SJSA1 (cell line): ENCODE data around the gene FAM227A. TPM values are rescaled to one million over a fixed set of nuclear protein-coding genes. Genes with fewer than 3 reads are reported as not detected.

ENCODE experiments used
- DNase-seq, 2 experiments: peaks; one replicate each; pipeline ENCODE4 v3.0.0-alpha.2; 2015 to 2020; ENCODE audit warnings: low spot score in 2 of 2, low read depth in 1 of 2
- H3K27ac ChIP-seq: fragments of 250-450 bp; sonication (Bioruptor Pico); 2 replicates; pipeline ENCODE4 v1.5.1; 2020; ENCODE audit warnings: mild to moderate bottlenecking, moderate library complexity
- H3K27me3 ChIP-seq: fragments of 250-450 bp; sonication (Bioruptor Pico); replicated peaks from 2 replicates; pipeline ENCODE4 v1.5.1; 2020; ENCODE audit warnings: mild to moderate bottlenecking, moderate library complexity
- H3K36me3 ChIP-seq: fragments of 250-450 bp; sonication (Bioruptor Pico); 2 replicates; pipeline ENCODE4 v1.5.1; 2020; ENCODE audit warnings: mild to moderate bottlenecking
- H3K4me1 ChIP-seq: fragments of 250-450 bp; sonication (Bioruptor Pico); replicated peaks from 2 replicates; pipeline ENCODE4 v1.6.1; 2021; ENCODE audit warnings: mild to moderate bottlenecking
- H3K4me3 ChIP-seq: fragments of 250-450 bp; sonication (Bioruptor Pico); 2 replicates; pipeline ENCODE4 v1.5.1; 2020; ENCODE audit warnings: mild to moderate bottlenecking
- H3K9me3 ChIP-seq: fragments of 250-450 bp; sonication (Bioruptor Pico); replicated peaks from 2 replicates; pipeline ENCODE4 v1.5.1; 2020; ENCODE audit warnings: mild to moderate bottlenecking
- total RNA-seq: library from RNA; depleted of rRNA; stranded (reverse); fragments of >200 nt; shearing (Covaris generic); gene quantifications from 2 replicates; pipeline ENCODE4 v1.2.3, GENCODE V29; 2014; rRNA removed

FAM227A gene
- total RNA-seq, 1 experiment from 2014 or later = 0.42 TPM

DNA sequence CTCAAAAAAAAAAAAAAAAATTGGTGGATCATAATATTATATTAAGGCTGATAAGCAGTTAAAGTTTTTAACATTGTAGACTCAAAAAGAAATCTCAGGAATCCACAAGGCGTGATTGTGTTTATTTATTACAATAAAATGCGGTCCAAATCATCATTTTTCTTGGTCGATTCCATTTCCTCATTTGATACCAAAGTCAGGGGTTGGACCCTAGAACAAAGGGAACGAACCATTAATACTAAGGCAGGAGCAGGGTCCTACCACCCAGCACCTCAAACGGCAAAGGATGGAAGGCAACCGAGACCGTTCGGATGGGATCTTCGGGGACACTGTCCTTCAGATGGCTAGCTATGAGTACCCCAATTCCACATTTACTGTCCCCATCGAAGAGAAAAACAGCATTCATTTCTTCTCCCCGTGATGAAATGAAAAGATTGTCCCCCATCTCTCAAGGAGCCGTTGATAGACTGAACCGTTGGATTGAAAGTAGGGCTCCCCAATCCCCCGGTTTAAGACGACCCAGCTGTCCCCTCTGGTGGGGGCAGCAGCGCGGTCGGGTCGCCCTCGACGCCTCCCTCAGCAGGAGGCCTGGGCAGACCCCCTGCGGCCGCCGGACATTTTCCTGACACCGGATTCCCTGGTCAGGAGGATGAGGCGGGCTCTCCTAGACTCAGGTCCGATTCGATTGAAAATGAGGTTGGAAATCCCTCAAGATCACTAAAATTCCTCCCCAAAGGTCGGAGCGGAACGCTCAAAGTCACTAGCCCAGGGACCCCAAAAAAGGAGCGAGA lies 86.8 kb downstream of the FAM227A start:
- Histone ChIP-seq H3K4me3 (no peak overlapping the region), H3K27me3 (no peaks in the 10 kb centered on the region), H3K4me1 (peaks cover 13% of the 10 kb centered on the region), H3K36me3 (no peaks in the 10 kb centered on the region), H3K27ac (no peak overlapping the region), H3K9me3 (no peaks in the 10 kb centered on the region)
- DNase-seq = no peak

GRCh38 chr22:38567531-38568285 lies 88.5 kb downstream of the FAM227A start:
- no peak for DNase-seq
- no peak overlapping the region for H3K27ac ChIP-seq
- no peaks in the 10 kb centered on the region for H3K36me3 ChIP-seq
- H3K9me3 ChIP-seq = no peaks in the 10 kb centered on the region
- no peak overlapping the region for H3K4me3 ChIP-seq
- peaks cover 13% of the 10 kb centered on the region for H3K4me1 ChIP-seq
- no peaks in the 10 kb centered on the region for H3K27me3 ChIP-seq

DNA sequence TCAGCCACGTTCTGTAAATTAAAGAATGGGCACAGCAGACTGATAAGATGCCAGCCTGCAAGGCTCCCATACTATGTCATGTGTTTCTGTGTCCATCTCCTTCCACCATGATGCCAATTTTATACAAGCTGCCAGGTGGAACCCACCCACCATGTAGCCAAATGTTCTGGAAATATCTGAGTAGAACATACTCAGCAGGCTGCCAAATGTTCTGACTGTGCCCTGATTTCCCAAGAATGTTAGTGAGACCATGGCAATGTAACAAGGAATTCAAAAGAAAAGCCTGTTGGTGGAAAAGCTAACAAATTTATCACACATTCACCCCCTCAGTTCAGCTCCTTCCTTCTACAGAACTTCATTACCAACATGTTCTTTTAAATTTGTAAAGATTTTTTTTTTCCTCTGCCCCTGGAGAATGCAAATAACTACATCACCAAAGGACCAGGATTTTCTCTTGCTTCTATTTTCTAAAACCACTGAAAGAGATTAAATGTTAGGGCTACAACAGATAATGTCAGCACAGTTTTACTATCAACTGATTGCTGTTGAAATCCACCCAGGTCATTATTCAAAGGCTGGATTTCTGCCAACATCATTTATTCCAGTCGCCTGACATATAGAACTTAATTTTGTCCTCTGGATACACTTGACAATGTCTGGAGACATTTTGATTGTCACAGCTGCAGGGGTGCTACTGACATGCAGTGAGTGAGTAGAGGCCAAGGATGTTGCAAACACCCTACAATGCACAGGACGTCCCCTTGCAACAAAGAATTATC lies 89.3 kb downstream of the FAM227A start:
- Histone ChIP-seq H3K4me3 (no peak overlapping the region), H3K27ac (no peak overlapping the region)
- DNase-seq = no peak

GRCh38 chr22:38565441-38565840 lies 90.8 kb downstream of the FAM227A start:
- no peak for DNase-seq
- Histone ChIP-seq H3K9me3 (no peaks in the 10 kb centered on the region), H3K36me3 (no peaks in the 10 kb centered on the region), H3K4me1 (peaks cover 4% of the 10 kb centered on the region), H3K27me3 (peaks cover 4% of the 10 kb centered on the region), H3K27ac (no peak overlapping the region), H3K4me3 (no peak overlapping the region)

More for the DNA sequence above, 89.3 kb downstream of the FAM227A start:
- Histone ChIP-seq H3K36me3 (no peaks in the 10 kb centered on the region), H3K27me3 (no peaks in the 10 kb centered on the region), H3K4me1 (peaks cover 13% of the 10 kb centered on the region), H3K9me3 (no peaks in the 10 kb centered on the region)

DNA sequence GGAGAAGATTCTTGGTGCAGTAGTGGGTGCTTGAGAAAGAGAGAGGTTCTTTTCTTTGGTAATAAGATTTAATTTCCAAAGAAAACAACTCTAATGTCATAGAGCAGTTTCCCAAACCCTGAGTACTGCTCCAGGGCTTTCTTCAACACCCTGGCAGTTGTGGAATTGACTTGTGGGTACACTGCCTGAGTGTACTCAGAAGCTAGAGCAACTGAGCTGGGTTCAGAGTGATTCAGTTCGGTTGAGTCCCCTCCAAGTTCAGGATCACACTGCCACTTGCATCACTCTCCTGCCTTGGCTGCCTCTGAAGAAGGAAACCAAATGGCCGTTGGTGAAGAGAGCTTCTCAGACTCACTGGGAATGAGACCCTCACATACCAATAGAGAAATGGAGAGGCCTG lies 91.5 kb downstream of the FAM227A start:
- no peak for DNase-seq
- Histone ChIP-seq H3K36me3 (no peaks in the 10 kb centered on the region), H3K4me1 (0 out of 2 replicates have a peak, but pooled peaks cover under 1% of the 10 kb centered on the region), H3K4me3 (no peak overlapping the region), H3K27me3 (peaks cover 4% of the 10 kb centered on the region), H3K27ac (no peak overlapping the region), H3K9me3 (no peaks in the 10 kb centered on the region)

DNA sequence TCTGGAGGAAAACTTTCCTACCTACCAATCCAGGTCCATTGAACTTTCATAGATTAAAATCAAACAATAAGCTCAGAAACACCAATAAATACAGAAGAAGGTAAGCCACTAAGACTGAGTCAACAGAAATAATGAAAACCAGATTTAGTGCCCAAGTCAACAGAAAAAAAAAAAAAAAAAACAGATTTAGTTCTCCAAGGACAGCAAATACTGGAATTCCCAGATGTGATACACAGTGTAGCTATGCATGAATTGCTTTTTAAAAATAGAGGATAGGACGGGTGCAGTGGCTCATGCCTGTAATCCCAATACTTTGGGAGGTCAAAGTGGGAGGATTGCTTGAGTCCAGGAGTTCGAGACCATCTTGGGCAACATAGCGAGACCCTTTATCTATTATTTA lies 101.9 kb downstream of the FAM227A start:
- no peaks in the 10 kb centered on the region for H3K4me1 ChIP-seq
- no peaks in the 10 kb centered on the region for H3K9me3 ChIP-seq
- no peak overlapping the region for H3K4me3 ChIP-seq
- no peak overlapping the region for H3K27ac ChIP-seq
- DNase-seq = no peak
- H3K36me3 ChIP-seq = no peaks in the 10 kb centered on the region
- H3K27me3 ChIP-seq = 0 out of 2 replicates have a peak, but pooled peaks cover 3% of the 10 kb centered on the region

GRCh38 chr22:38549101-38549894 lies 106.9 kb downstream of the FAM227A start:
- no peaks in the 10 kb centered on the region for H3K4me1 ChIP-seq
- no peaks in the 10 kb centered on the region for H3K36me3 ChIP-seq
- H3K9me3 ChIP-seq = no peaks in the 10 kb centered on the region
- no peak for DNase-seq
- no peaks in the 10 kb centered on the region for H3K27me3 ChIP-seq
- no peak overlapping the region for H3K4me3 ChIP-seq
- H3K27ac ChIP-seq = no peak overlapping the region

DNA sequence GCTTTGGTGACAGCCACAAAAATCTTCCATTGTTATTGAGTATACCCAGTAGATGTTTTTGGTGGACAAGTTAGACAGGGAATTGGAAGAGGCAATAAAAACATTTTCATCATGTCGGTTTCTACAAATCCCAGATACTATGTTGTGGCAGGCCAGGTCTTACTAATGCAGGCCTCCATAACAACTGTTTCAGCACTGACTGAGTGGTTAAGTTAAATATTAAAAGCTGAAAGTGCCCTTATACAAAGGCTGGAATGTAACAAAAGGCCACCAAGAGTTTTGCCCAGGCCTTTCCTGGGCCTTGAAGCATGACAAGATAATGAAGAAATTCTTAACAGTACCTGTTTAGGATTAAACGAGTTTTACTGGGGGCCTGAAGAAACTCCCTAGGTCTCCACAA lies 115.5 kb downstream of the FAM227A start:
- no peak overlapping the region for H3K27ac ChIP-seq
- H3K9me3 ChIP-seq = 0 out of 2 replicates have a peak, but pooled peaks cover 9% of the 10 kb centered on the region
- H3K4me3 ChIP-seq = no peak overlapping the region
- no peaks in the 10 kb centered on the region for H3K4me1 ChIP-seq
- DNase-seq = no peak
- no peaks in the 10 kb centered on the region for H3K27me3 ChIP-seq
- no peaks in the 10 kb centered on the region for H3K36me3 ChIP-seq

GRCh38 chr22:38531251-38531938 lies 124.8 kb downstream of the FAM227A start:
- H3K9me3 ChIP-seq = no peaks in the 10 kb centered on the region
- peaks cover 5% of the 10 kb centered on the region for H3K4me1 ChIP-seq
- H3K36me3 ChIP-seq = no peaks in the 10 kb centered on the region
- peaks cover 10% of the 10 kb centered on the region; the same call in 1 of the 2 replicates for H3K27me3 ChIP-seq
- H3K4me3 ChIP-seq = no peak overlapping the region
- H3K27ac ChIP-seq = no peak overlapping the region
- no peak for DNase-seq

Other genes starting within 250 kb of the FAM227A start
- gene KCNJ4, start 201.2 kb downstream of the FAM227A start, total RNA-seq = not detected in 2 replicates
- 15.4 and 26.1 TPM in 2 replicates for gene KDELR3, start 188.3 kb downstream of the FAM227A start, total RNA-seq
- 277 and 362 TPM in 2 replicates for gene DDX17, start 150.1 kb downstream of the FAM227A start, total RNA-seq
- not detected in 2 replicates for gene DMC1, start 86.2 kb downstream of the FAM227A start, total RNA-seq
- 8.8 and 13.5 TPM in 2 replicates for gene CBY1, start 246 bp upstream of the FAM227A start, total RNA-seq
- gene TOMM22, start 25.6 kb upstream of the FAM227A start, total RNA-seq = 61.0 and 103 TPM in 2 replicates
- gene JOSD1, start 44.6 kb upstream of the FAM227A start, total RNA-seq = 53.5 and 67.0 TPM in 2 replicates
- 24.8 and 28.9 TPM in 2 replicates for gene GTPBP1, start 49.6 kb upstream of the FAM227A start, total RNA-seq
- gene SUN2, start 99.6 kb upstream of the FAM227A start, total RNA-seq = 201 and 238 TPM in 2 replicates
- gene DNAL4, start 137.8 kb upstream of the FAM227A start, total RNA-seq = 19.9 and 33.9 TPM in 2 replicates
- gene NPTXR, start 187.6 kb upstream of the FAM227A start, total RNA-seq = 2.1 and 2.2 TPM in 2 replicates
- gene CBX6, start 215.8 kb upstream of the FAM227A start, total RNA-seq = 22.6 and 28.5 TPM in 2 replicates